Ishikawa (cell line): ENCODE results near the gene TBKBP1.

Experiments used
- CEBPB ChIP-seq: IDR thresholded peaks from 2 replicates; pipeline ENCODE4 v1.6.1; 2012
- EGR1 ChIP-seq: IDR thresholded peaks from 2 replicates; pipeline ENCODE4 v1.6.1; 2012
- TAF1 ChIP-seq: IDR thresholded peaks from 2 replicates; pipeline ENCODE4 v1.6.1; 2012; ENCODE audit warnings: low read depth, mild to moderate bottlenecking

GRCh38 chr17:47714773-47715396 is 20.9 kb downstream of the TBKBP1 start:
- TF ChIP-seq EGR1 (no peak), TAF1 (no peak), CEBPB (no peak)
